H1 (cell line): ENCODE data around the gene DPF3.

Source experiments
- CTCF ChIP-seq, 3 experiments: IDR thresholded peaks; 1 replicate in 2 of 3; 2 replicates in 1 of 3; pipeline versions ENCODE4 v1.5.1 to v1.6.1; 2011; ENCODE audit warnings: low read length in 3 of 3, mild to moderate bottlenecking in 3 of 3, inconsistent platforms in 2 of 3, low read depth in 1 of 3, moderate library complexity in 1 of 3; ENCODE audit not compliant: insufficient read depth in 1 of 3; ENCODE audit errors: control extremely low read depth in 1 of 3
- JUN ChIP-seq: IDR thresholded peaks from 2 replicates; pipeline ENCODE4 v1.6.1; 2011; ENCODE audit warnings: low read depth, mild to moderate bottlenecking, improper control_type of control experiment, low read length
- MAX ChIP-seq: IDR thresholded peaks from 2 replicates; pipeline ENCODE4 v1.6.1; 2012; ENCODE audit warnings: inconsistent platforms
- NANOG ChIP-seq: IDR thresholded peaks from 2 replicates; pipeline ENCODE4 v1.6.1; 2011; ENCODE audit warnings: low read length, low read depth, mild to moderate bottlenecking, inconsistent platforms; ENCODE audit not compliant: insufficient read depth, poor library complexity, severe bottlenecking
- RAD21 ChIP-seq, 2 experiments: IDR thresholded peaks in 1 of 2; conservative IDR thresholded peaks in 1 of 2; 2 replicates each; pipeline ENCODE4 v1.6.1; 2011; ENCODE audit warnings: low read depth in 2 of 2, low read length in 2 of 2, improper control_type of control experiment in 1 of 2, inconsistent platforms in 1 of 2, mild to moderate bottlenecking in 1 of 2, moderate library complexity in 1 of 2
- RNF2 ChIP-seq: fragments of 200-900, 300-1000 bp; sonication (generic); IDR thresholded peaks from 2 replicates; pipeline ENCODE4 v1.7.1; 2016; ENCODE audit warnings: borderline replicate concordance, low read depth, mild to moderate bottlenecking, antibody characterized with exemption, low read length; ENCODE audit not compliant: poor library complexity, severe bottlenecking; ENCODE audit errors: missing control alignments
- SUZ12 ChIP-seq: fragments of 200-600 bp; sonication (generic); IDR thresholded peaks from 2 replicates; pipeline ENCODE4 v1.6.1; 2012; ENCODE audit warnings: mild to moderate bottlenecking, inconsistent platforms, low read length, moderate library complexity, mixed read lengths
- TBP ChIP-seq: IDR thresholded peaks from 2 replicates; pipeline ENCODE4 v1.6.1; 2011; ENCODE audit warnings: low read depth, low read length, improper control_type of control experiment
- TF ChIP-seq, protein P1 (sequence below): IDR thresholded peaks from 2 replicates; pipeline ENCODE4 v1.6.1; 2012; ENCODE audit warnings: low read length, inconsistent platforms
- TF ChIP-seq, protein P2 (sequence below): IDR thresholded peaks from 2 replicates; pipeline ENCODE4 v1.6.1; 2011; ENCODE audit warnings: low read length, improper control_type of control experiment

GRCh38 chr14:72892103-72892878 is 1.6 kb downstream of the DPF3 start:
- TF ChIP-seq MAX (no peak), NANOG (no peak), TBP (no peak), RAD21 (IDR thresholded peaks at IDR 0.05 in 1 of 2, conservative IDR thresholded peaks at IDR 0.05 in 1 of 2; ENCODE audit: low read depth in 2 of 2, low read length in 2 of 2) (no peak; a peak in 1 of 4 replicates), CTCF (IDR thresholded peaks at IDR 0.05; ENCODE audit: control extremely low read depth in 1 of 3, insufficient read depth in 1 of 3, low read depth in 1 of 3, low read length in 3 of 3) (no peak), SUZ12 (peak; percentile 92), RNF2 (peak; percentile 77), JUN (no peak)
- TF ChIP-seq, protein P1, sequence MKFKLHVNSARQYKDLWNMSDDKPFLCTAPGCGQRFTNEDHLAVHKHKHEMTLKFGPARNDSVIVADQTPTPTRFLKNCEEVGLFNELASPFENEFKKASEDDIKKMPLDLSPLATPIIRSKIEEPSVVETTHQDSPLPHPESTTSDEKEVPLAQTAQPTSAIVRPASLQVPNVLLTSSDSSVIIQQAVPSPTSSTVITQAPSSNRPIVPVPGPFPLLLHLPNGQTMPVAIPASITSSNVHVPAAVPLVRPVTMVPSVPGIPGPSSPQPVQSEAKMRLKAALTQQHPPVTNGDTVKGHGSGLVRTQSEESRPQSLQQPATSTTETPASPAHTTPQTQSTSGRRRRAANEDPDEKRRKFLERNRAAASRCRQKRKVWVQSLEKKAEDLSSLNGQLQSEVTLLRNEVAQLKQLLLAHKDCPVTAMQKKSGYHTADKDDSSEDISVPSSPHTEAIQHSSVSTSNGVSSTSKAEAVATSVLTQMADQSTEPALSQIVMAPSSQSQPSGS: no peak
- TF ChIP-seq, protein P2, sequence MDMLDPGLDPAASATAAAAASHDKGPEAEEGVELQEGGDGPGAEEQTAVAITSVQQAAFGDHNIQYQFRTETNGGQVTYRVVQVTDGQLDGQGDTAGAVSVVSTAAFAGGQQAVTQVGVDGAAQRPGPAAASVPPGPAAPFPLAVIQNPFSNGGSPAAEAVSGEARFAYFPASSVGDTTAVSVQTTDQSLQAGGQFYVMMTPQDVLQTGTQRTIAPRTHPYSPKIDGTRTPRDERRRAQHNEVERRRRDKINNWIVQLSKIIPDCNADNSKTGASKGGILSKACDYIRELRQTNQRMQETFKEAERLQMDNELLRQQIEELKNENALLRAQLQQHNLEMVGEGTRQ: no peak
